Measurements from ENCODE around the gene PANX1. TPM values are rescaled to one million over a fixed set of nuclear protein-coding genes. Genes with fewer than 3 reads are reported as not detected.

PANX1 gene
- total RNA-seq, 2 experiments from 2014 or later, result 10.8 to 11.4 TPM

DNA sequence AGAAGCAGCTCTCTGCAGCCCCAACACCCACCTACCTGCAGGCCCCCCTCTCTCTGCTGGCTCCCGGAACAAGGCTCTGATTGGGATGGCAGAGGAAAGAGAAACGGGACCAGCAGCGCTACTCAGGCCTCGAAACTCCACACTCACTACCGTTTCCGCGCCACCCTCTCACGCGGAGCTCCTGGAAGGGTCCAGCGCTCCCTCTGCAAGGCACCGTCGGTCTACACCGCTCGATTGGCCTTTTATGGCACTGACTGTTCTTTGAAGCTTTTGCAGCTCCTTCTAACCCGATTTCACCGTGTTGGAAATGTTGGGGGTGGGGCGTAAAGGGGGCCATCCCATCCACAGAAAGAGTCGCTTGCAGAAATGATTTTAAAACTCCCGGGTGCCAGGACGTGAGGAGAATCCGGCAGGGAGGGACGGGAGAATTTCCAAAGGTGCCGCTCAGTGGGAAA is 323 bp upstream of the PANX1 start:
- ATAC-seq, result peak; percentile 35
- H3K4me3 Mint-ChIP-seq, result no peak overlapping the region
- H3K36me3 Mint-ChIP-seq (ENCODE audit: low read depth), result no peaks in the 10 kb centered on the region
- ChIA-PET POLR2A (interaction anchor here (0.7 to 2.7 kb wide), 11 partner anchors 9 to 387 kb away, joined by 3 to 12 read pairs (median 5); partner anchors contain the start of genes C11orf54, MED17 and TAF1D), CTCF (interaction anchor here (0.9 to 3.0 kb wide), 3 partner anchors 17 to 56 kb away, joined by 3 to 8 read pairs (median 7); no protein-coding TSS in a partner anchor)
- peaks cover 2% of the 10 kb centered on the region for H3K9me3 Mint-ChIP-seq
- peaks cover 15% of the 10 kb centered on the region for H3K4me1 Mint-ChIP-seq (ENCODE audit: low read depth)
- DNase-seq, result no peak
- H3K27ac Mint-ChIP-seq, result peak overlapping the region; percentile 92
- intact Hi-C loops (cut with micrococcal nuclease), result loop anchor here (10.0 kb wide), 1 partner anchor 384 kb away; the partner anchor contains the start of genes C11orf54 and TAF1D
- TF ChIP-seq, protein P1, sequence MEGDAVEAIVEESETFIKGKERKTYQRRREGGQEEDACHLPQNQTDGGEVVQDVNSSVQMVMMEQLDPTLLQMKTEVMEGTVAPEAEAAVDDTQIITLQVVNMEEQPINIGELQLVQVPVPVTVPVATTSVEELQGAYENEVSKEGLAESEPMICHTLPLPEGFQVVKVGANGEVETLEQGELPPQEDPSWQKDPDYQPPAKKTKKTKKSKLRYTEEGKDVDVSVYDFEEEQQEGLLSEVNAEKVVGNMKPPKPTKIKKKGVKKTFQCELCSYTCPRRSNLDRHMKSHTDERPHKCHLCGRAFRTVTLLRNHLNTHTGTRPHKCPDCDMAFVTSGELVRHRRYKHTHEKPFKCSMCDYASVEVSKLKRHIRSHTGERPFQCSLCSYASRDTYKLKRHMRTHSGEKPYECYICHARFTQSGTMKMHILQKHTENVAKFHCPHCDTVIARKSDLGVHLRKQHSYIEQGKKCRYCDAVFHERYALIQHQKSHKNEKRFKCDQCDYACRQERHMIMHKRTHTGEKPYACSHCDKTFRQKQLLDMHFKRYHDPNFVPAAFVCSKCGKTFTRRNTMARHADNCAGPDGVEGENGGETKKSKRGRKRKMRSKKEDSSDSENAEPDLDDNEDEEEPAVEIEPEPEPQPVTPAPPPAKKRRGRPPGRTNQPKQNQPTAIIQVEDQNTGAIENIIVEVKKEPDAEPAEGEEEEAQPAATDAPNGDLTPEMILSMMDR (IDR thresholded peaks at IDR 0.05), result no peak
- no peaks in the 10 kb centered on the region for H3K27me3 Mint-ChIP-seq

DNA sequence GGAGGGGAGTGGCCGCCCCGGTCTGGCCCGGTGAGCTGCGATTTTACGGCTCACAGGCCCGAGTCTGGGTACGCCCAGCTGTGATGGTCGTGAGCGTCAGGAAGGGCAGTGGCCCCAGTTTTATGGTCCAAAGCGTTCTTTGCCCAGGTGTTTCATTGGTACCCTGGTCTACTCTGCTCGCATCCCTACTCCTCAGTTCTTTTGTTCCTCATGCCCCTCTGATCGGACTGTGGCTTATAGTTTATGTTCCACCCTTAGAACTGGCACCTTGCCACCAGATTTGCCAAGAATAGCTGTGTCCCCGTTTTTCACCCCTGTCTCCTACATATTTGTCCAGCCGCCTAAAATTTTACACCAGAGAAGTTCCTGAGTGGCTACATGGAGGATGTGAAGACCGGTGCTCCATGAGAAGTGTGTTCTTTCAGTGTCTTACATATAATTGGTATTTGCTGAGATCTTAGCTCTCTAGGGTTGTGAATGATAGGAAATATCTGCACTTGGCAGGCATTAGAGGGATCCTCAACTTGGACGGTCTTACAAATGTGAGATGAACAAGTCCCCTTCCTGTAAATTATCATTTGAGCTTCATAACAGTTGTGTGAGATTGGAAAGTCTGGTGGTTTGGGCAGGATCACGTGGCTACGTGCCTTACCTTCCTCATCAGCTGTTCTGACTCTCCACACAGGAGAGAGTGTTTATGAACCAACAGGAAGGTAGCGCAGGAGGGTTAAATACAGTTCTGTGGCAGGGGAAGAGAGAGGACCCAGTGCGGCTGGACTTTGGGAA is 1.1 kb downstream of the PANX1 start:
- ChIA-PET CTCF (interaction anchor here (0.8 to 3.0 kb wide), 4 partner anchors 16 to 376 kb away, joined by 3 to 8 read pairs (median 3); no protein-coding TSS in a partner anchor), POLR2A (interaction anchor here (1.5 to 2.7 kb wide), 6 partner anchors 10 to 389 kb away, joined by 5 to 12 read pairs (median 7); partner anchors contain the start of genes C11orf54, MED17 and TAF1D)
- Mint-ChIP-seq H3K4me3 (no peak overlapping the region), H3K4me1 (ENCODE audit: low read depth) (peaks cover 27% of the 10 kb centered on the region), H3K27me3 (no peaks in the 10 kb centered on the region), H3K9me3 (peaks cover 2% of the 10 kb centered on the region), H3K36me3 (ENCODE audit: low read depth) (no peaks in the 10 kb centered on the region), H3K27ac (no peak overlapping the region)
- intact Hi-C loops (cut with micrococcal nuclease), result loop anchor here (10.0 kb wide), 1 partner anchor 385 kb away; the partner anchor contains the start of genes C11orf54 and TAF1D
- ATAC-seq (no peak), DNase-seq (peak; percentile 49)
- TF ChIP-seq, protein P1 (IDR thresholded peaks at IDR 0.05), result no peak

DNA sequence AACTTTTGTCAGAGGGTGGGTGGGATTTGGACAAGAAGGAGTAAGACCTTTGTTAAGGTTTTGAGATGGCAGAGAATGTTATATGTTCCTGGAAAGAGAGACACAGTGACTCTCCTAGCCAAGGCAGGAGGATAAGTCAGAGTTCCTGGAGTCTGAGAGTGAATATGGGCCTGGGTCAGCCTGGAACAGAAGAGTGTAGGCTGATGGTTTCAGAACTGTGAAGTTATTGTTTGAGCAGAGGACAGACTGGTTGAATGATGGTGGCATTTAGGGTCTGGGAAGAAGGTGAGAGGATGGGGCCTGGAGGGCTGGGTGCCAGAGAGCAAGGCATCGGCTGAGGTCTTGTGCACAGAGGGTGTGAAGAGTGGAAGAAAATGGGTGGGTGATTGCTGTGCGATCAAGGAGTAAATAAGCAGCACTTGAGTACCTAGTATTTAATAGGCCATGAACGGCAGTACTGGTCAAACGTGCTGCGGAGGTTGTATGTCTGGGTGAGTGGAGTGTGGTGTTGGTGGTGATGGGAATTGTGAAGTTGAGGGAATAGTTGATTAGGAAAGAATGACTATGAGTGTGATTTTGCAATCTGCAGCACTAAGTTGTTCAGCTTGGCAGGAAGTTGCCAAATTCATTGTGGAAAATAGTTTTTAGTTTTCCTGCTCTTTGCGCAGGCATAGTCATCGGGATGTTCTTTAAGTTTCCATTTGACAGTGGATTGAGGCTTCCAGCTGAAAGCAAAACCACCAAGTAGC is 1.8 kb downstream of the PANX1 start:
- TF ChIP-seq, protein P1 (IDR thresholded peaks at IDR 0.05), result no peak
- Mint-ChIP-seq H3K36me3 (ENCODE audit: low read depth) (no peaks in the 10 kb centered on the region), H3K27ac (no peak overlapping the region), H3K4me3 (no peak overlapping the region), H3K9me3 (peaks cover 2% of the 10 kb centered on the region), H3K27me3 (no peaks in the 10 kb centered on the region), H3K4me1 (ENCODE audit: low read depth) (peaks cover 35% of the 10 kb centered on the region)
- DNase-seq, result no peak
- ChIA-PET CTCF (interaction anchor here (1.3 to 3.0 kb wide), 2 partner anchors 15 to 41 kb away, joined by 3 to 8 read pairs; no protein-coding TSS in a partner anchor), POLR2A (interaction anchor here (2.6 to 2.7 kb wide), 2 partner anchors 12 to 389 kb away, joined by 12 read pairs; partner anchors contain the start of genes C11orf54 and TAF1D)
- ATAC-seq, result no peak
- intact Hi-C loops (cut with micrococcal nuclease), result no loop called here

DNA sequence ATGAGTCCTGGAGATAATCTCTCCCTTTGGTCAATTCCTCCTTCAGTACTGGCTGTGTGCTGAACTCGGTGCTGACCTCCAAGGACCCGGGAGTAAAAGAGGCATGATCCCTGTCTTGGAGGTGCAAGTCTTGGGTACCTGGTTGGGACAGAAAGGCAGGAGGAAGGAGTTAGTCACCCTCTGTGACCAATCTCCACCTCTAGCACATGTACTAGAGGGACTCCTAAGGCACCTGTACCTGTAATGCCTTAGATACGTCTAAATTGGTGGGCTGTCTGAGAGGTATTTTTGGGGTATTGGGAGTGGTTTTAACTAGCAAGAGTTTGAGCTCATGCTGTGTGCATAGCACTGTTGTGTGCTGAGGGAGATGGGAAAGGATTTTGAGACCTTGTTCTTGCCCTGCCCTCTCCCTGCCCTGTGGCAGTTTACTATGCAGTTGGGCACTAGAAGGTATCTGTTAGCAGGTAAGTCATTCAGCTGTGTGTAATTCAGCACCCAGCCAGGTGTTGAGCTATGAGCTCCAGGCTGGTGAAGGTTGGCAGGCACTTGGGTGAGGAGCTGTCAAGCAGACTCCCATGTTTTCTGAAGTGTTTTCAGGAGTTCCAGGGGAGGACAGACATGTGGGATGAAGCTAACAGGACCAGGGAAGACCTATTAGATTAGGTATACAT is 2.5 kb downstream of the PANX1 start:
- peaks cover 6% of the 10 kb centered on the region for H3K36me3 Mint-ChIP-seq (ENCODE audit: low read depth)
- TF ChIP-seq, protein P1 (IDR thresholded peaks at IDR 0.05), result no peak
- POLR2A ChIA-PET, result no interaction called here
- no peaks in the 10 kb centered on the region for H3K27me3 Mint-ChIP-seq
- no peak overlapping the region for H3K4me3 Mint-ChIP-seq
- CTCF ChIA-PET, result interaction anchor here (0.6 to 3.0 kb wide), 3 partner anchors 14 to 236 kb away, joined by 3 to 8 read pairs (median 3); no protein-coding TSS in a partner anchor
- no peaks in the 10 kb centered on the region for H3K9me3 Mint-ChIP-seq
- H3K27ac Mint-ChIP-seq, result no peak overlapping the region
- DNase-seq, result no peak
- peaks cover 42% of the 10 kb centered on the region for H3K4me1 Mint-ChIP-seq (ENCODE audit: low read depth)
- no peak for ATAC-seq
- intact Hi-C loops (cut with micrococcal nuclease), result no loop called here
